OCI-LY3 (cell line): ENCODE data around the gene CYTH3.
"Not testable (repeated sequence)": the region's sequence is repeated elsewhere in the genome, so short reads cannot be mapped to it uniquely, and the experiment has no call there.

Experiments used
- H2AFZ ChIP-seq: fragments of 200-600, 300-600 bp; shearing (Covaris generic); 2 replicates; pipeline ENCODE4 v1.6.0; 2014; ENCODE audit warnings: antibody characterized with exemption, low read depth, low read length
- H3K27ac ChIP-seq: fragments of 200-600, 300-600 bp; sonication (generic); 2 replicates; pipeline ENCODE4 v1.5.1; 2014; ENCODE audit warnings: mild to moderate bottlenecking, low read length, moderate library complexity, mixed read lengths
- H3K27me3 ChIP-seq: fragments of 200-600, 300-600 bp; sonication (generic); 2 replicates; pipeline ENCODE4 v1.6.1; 2014; ENCODE audit warnings: low read depth, low read length, mixed read lengths
- H3K36me3 ChIP-seq: fragments of 200-600, 300-600 bp; sonication (generic); replicated peaks from 2 replicates; pipeline ENCODE3; 2014; ENCODE audit warnings: low read depth, low read length, mixed read lengths
- H3K4me1 ChIP-seq: fragments of 300-600, 200-600 bp; sonication (generic); 2 replicates; pipeline ENCODE4 v1.6.1; 2014; ENCODE audit warnings: low read length, mixed read lengths
- H3K4me2 ChIP-seq: fragments of 200-600, 300-600 bp; sonication (generic); 2 replicates; pipeline ENCODE4 v1.6.1; 2014; ENCODE audit warnings: low read length, mixed read lengths
- H3K4me3 ChIP-seq: fragments of 300-600, 200-600 bp; sonication (generic); 2 replicates; pipeline ENCODE4 v1.5.1; 2014; ENCODE audit warnings: antibody characterized with exemption, mild to moderate bottlenecking, low read length, moderate library complexity
- H3K79me2 ChIP-seq: fragments of 300-600, 200-600 bp; shearing (Covaris generic); 2 replicates; pipeline ENCODE4 v1.6.1; 2014; ENCODE audit warnings: mild to moderate bottlenecking, low read length, mixed read lengths
- H3K9ac ChIP-seq: fragments of 300-600, 200-600 bp; shearing (Covaris generic); 2 replicates; pipeline ENCODE4 v1.6.0; 2014; ENCODE audit warnings: mild to moderate bottlenecking, low read length, moderate library complexity
- H3K9me3 ChIP-seq: fragments of 200-600, 300-600 bp; shearing (Covaris generic); 2 replicates; pipeline ENCODE4 v1.6.1; 2014; ENCODE audit warnings: low read length, mixed read lengths; ENCODE audit not compliant: insufficient read depth
- H4K20me1 ChIP-seq: fragments of 200-600, 300-600 bp; sonication (generic); 2 replicates; pipeline ENCODE4 v1.6.1; 2016; ENCODE audit warnings: low read length, mixed read lengths; ENCODE audit not compliant: insufficient read depth
- EZH2phosphoT487 ChIP-seq: fragments of 200-600 bp; shearing (Covaris generic); IDR thresholded peaks from 2 replicates; pipeline ENCODE4 v1.6.1; 2018; ENCODE audit warnings: antibody characterized with exemption, mixed run types, low read depth
- TF ChIP-seq, protein P1 (sequence below): fragments of 200-600, 300-600 bp; sonication (generic); IDR thresholded peaks from 2 replicates; pipeline ENCODE4 v1.5.1; 2014; ENCODE audit warnings: antibody characterized with exemption, low read length, low read depth

CYTH3 gene

DNA sequence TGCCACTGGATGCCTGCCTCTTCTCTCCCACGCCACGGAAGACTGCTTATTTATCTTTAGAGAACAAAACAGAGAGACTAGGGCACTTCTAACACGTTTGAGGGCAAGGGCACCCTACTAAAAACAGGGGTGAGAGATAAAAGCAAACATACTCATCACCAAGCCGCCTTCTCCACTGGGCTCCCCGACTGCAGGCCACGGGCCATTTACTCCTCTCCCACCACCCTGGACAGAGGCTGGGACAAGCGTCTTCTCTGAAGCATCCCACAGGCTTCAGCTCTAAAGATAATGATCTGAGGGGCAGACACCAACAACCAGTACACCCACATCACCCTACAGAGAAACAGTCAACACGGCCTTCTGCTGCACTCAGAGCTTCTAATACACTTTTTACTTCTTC lies 78.7 kb downstream of the CYTH3 start:
- H3K27me3 ChIP-seq = no peaks in the 10 kb centered on the region
- no peaks in the 10 kb centered on the region for H3K4me1 ChIP-seq
- no peaks in the 10 kb centered on the region for H3K79me2 ChIP-seq
- H3K36me3 ChIP-seq = no peaks in the 10 kb centered on the region
- TF ChIP-seq EZH2phosphoT487 = no peak
- TF ChIP-seq, protein P1, sequence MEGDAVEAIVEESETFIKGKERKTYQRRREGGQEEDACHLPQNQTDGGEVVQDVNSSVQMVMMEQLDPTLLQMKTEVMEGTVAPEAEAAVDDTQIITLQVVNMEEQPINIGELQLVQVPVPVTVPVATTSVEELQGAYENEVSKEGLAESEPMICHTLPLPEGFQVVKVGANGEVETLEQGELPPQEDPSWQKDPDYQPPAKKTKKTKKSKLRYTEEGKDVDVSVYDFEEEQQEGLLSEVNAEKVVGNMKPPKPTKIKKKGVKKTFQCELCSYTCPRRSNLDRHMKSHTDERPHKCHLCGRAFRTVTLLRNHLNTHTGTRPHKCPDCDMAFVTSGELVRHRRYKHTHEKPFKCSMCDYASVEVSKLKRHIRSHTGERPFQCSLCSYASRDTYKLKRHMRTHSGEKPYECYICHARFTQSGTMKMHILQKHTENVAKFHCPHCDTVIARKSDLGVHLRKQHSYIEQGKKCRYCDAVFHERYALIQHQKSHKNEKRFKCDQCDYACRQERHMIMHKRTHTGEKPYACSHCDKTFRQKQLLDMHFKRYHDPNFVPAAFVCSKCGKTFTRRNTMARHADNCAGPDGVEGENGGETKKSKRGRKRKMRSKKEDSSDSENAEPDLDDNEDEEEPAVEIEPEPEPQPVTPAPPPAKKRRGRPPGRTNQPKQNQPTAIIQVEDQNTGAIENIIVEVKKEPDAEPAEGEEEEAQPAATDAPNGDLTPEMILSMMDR = no peak
- H3K9me3 ChIP-seq = no peaks in the 10 kb centered on the region
- no peak overlapping the region for H3K9ac ChIP-seq
- no peaks in the 10 kb centered on the region for H4K20me1 ChIP-seq
- no peak overlapping the region for H3K4me2 ChIP-seq
- H3K27ac ChIP-seq = no peak overlapping the region
- H3K4me3 ChIP-seq = no peak overlapping the region
- H2AFZ ChIP-seq = no peak overlapping the region

DNA sequence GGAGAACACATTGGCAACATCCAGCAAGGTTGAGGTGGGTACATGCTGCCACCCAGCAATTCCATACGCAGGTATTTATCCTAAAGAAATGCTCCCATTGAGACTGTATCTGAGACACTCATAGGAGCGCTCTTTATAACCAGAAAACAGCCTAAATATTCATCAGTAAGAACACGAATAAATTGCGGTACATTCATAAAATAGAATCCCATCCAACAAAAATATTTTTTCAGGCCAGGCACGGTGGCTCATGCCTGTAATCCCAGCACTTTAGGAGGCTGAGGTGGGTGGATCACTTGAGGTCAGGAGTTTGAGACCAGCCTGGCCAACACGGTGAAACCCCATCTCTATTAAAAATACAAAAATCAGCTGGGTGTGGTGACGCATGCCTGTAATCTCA lies 81.9 kb downstream of the CYTH3 start:
- not testable (repeated sequence) for H3K4me1 ChIP-seq, H3K4me2 ChIP-seq, H2AFZ ChIP-seq, H3K4me3 ChIP-seq, H3K9ac ChIP-seq, H3K27me3 ChIP-seq, H3K27ac ChIP-seq, H4K20me1 ChIP-seq, H3K79me2 ChIP-seq, H3K9me3 ChIP-seq, H3K36me3 ChIP-seq

DNA sequence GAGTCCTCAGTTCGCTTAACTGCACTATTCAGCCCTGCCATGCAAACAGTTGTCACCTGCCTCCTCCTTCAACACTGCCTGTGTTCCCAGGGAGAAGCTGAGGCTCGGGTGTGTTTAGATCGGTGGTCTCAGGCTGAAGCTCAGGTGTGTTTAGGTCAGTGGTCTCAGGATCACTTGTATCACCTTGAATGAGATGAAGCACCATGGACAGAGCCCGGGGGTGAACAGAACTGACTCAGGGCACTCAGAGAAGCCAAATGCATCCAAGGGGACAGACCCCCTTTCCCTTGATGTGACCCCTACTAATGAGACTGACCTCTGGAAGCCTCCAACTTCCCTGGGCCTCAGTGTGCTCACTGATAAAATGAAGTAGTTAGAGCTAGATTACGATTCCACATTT lies 84.0 kb downstream of the CYTH3 start:
- no peaks in the 10 kb centered on the region for H3K79me2 ChIP-seq
- no peaks in the 10 kb centered on the region for H3K9me3 ChIP-seq
- no peak overlapping the region for H3K27ac ChIP-seq
- H3K4me3 ChIP-seq = no peak overlapping the region
- TF ChIP-seq, protein P1 = no peak
- TF ChIP-seq EZH2phosphoT487 = no peak
- H4K20me1 ChIP-seq = no peaks in the 10 kb centered on the region
- H3K4me1 ChIP-seq = no peaks in the 10 kb centered on the region
- H2AFZ ChIP-seq = no peak overlapping the region
- no peak overlapping the region for H3K9ac ChIP-seq
- H3K4me2 ChIP-seq = no peak overlapping the region
- H3K36me3 ChIP-seq = no peaks in the 10 kb centered on the region
- no peaks in the 10 kb centered on the region for H3K27me3 ChIP-seq

DNA sequence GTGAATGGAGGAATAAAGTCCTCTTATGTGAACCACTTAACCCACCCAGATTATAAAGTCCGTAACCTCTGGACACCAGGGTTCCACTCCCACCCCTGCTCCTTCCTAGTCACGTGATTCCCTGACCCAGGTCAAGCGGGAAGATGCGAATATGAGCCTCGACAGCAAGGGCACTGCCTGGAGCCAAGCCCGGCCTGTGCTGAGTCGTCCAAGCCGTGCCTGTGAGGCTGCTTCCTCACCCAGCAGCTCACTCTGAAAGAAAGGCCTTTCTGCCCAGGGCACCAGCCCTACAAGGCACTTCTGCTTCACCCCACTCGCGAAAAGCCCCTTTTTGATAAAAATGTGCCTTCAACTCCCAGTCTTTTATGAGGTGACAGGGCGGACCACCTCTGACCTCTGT lies 85.8 kb downstream of the CYTH3 start:
- H2AFZ ChIP-seq = no peak overlapping the region
- no peak overlapping the region for H3K27ac ChIP-seq
- H4K20me1 ChIP-seq = no peaks in the 10 kb centered on the region
- no peaks in the 10 kb centered on the region for H3K27me3 ChIP-seq
- no peaks in the 10 kb centered on the region for H3K4me1 ChIP-seq
- H3K4me3 ChIP-seq = no peak overlapping the region
- H3K9ac ChIP-seq = no peak overlapping the region
- H3K79me2 ChIP-seq = no peaks in the 10 kb centered on the region
- TF ChIP-seq EZH2phosphoT487 = no peak
- TF ChIP-seq, protein P1 = no peak
- H3K36me3 ChIP-seq = no peaks in the 10 kb centered on the region
- no peaks in the 10 kb centered on the region for H3K9me3 ChIP-seq
- no peak overlapping the region for H3K4me2 ChIP-seq

DNA sequence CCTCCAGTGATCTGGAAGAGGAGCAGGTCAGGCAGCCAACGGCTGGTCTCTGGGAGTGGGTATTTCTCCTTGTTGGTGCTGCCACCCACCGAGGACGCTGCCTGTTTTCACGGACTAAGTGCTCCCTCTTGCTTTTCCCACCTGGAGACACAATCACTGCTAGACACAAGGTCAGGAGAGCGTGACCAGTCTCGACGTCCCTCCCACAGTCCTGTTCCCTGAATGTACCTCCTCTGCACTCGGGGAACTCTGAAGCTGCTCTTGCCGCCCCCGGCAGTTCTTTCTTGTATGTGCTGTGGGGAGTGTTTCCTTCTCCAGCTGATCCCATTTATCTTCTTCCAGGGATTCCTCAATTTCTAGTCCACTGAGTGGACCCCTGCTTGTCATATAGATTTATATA lies 89.4 kb downstream of the CYTH3 start:
- Histone ChIP-seq H3K9me3 (no peaks in the 10 kb centered on the region), H3K4me2 (no peak overlapping the region), H3K36me3 (no peaks in the 10 kb centered on the region), H2AFZ (no peak overlapping the region), H4K20me1 (no peaks in the 10 kb centered on the region), H3K27ac (no peak overlapping the region), H3K4me1 (no peaks in the 10 kb centered on the region), H3K9ac (no peak overlapping the region), H3K27me3 (no peaks in the 10 kb centered on the region), H3K4me3 (no peak overlapping the region), H3K79me2 (no peaks in the 10 kb centered on the region)
- TF ChIP-seq EZH2phosphoT487 = no peak
- TF ChIP-seq, protein P1 = no peak
